Adrenal gland (tissue), 5 donors: ENCODE results near the gene CD177.
"Not testable (repeated sequence)": the region's sequence is repeated elsewhere in the genome, so short reads cannot be mapped to it uniquely, and the experiment has no call there.

Experiments used
- CTCF ChIP-seq, 6 experiments: fragments of 450-650 bp in 4 of 6; fragments of 200-600 bp in 2 of 6; sonication (generic) in 1 of 6; IDR thresholded peaks; 1 replicate in 5 of 6; 2 replicates in 1 of 6; pipeline versions ENCODE4 v1.5.1 to v1.8.0; 2016 to 2021; ENCODE audit warnings: antibody characterized with exemption in 6 of 6, mild to moderate bottlenecking in 2 of 6, moderate library complexity in 1 of 6
- POLR2A ChIP-seq, 2 donors: fragments of 450-650 bp; IDR thresholded peaks; one replicate each; pipeline ENCODE4 v1.6.1; 2017; ENCODE audit warnings: antibody characterized with exemption in 2 of 2, mild to moderate bottlenecking in 2 of 2, moderate library complexity in 1 of 2
- donor health status: DM: no; HTN: no; CAD: no.

DNA sequence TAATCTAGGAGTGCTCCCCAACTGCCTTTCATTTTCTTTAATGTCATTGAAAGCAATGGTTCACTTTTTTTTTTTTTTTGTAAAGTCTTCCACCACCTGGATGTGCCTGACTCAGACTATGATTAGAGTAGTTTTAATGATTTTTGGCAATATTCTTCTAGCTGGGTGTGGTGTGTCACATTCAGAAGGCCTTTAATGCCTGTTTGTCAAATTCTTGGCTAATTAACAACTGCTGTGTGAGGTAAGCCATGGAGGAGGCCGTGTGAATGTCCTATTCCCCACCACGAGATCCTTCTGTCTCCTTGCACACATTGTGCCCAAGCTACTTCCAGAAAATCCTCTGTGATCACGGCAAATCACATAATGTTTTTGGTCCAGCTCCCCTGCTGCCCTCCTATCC, 30.3 kb downstream of the CD177 start:
- not testable (repeated sequence) for TF ChIP-seq CTCF, POLR2A (IDR thresholded peaks at IDR 0.05)
